HEK293T (cell line): Measurements from ENCODE around the gene NBEA.

Experiments used
- FOXK2 ChIP-seq: fragments of 450-650 bp; IDR thresholded peaks from 2 replicates; pipeline ENCODE4 v1.6.1; 2016; ENCODE audit warnings: mild to moderate bottlenecking
- FOXM1 ChIP-seq: fragments of 450-650 bp; IDR thresholded peaks from 2 replicates; pipeline ENCODE4 v1.6.1; 2017; ENCODE audit warnings: mild to moderate bottlenecking, borderline replicate concordance
- LEF1 ChIP-seq: fragments of 450-650 bp; IDR thresholded peaks from 2 replicates; pipeline ENCODE4 v1.6.1; 2017; ENCODE audit warnings: mild to moderate bottlenecking, borderline replicate concordance
- NFRKB ChIP-seq: fragments of 450-650 bp; IDR thresholded peaks from 2 replicates; pipeline ENCODE4 v1.6.1; 2016; ENCODE audit warnings: mild to moderate bottlenecking, moderate library complexity
- ZNF384 ChIP-seq: fragments of 450-650 bp; IDR thresholded peaks from 2 replicates; pipeline ENCODE4 v1.6.1; 2016

DNA sequence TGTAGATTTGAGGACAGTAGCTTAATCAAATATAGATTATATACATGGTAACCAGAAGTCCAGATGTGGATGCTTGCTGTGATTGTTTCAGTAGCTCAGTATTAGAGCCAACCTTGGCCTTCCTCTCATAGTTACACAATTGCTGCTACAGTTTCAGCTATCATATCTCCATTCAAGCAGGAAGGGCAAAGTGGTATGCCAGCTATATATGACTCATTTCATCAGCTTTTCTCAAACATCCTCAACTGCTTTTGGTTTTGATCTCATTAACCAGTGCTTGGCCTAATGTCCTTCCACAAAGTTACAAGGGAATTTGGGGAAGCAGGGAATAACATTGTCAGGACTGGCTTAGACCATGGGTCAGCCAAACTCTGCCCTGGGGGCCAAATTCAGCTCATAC is 607.4 kb downstream of the NBEA start:
- TF ChIP-seq ZNF384 (no peak), FOXM1 (no peak), LEF1 (no peak), NFRKB (no peak), FOXK2 (no peak)
